OCI-LY7 (cell line): ENCODE results near the gene COPRS.

ENCODE experiments used
- EZH2phosphoT487 ChIP-seq: fragments of 200-600 bp; sonication (generic); IDR thresholded peaks from 2 replicates; pipeline ENCODE4 v1.6.1; 2018; ENCODE audit warnings: low read depth, borderline replicate concordance, mild to moderate bottlenecking, mixed run types, antibody characterized with exemption, low read length, moderate library complexity, mixed read lengths
- TF ChIP-seq, protein P1 (sequence below): fragments of 200-600 bp; sonication (generic); conservative IDR thresholded peaks from 2 replicates; pipeline ENCODE4 v1.5.1; 2014; ENCODE audit warnings: mild to moderate bottlenecking, antibody characterized with exemption, low read length, moderate library complexity, mixed read lengths

DNA sequence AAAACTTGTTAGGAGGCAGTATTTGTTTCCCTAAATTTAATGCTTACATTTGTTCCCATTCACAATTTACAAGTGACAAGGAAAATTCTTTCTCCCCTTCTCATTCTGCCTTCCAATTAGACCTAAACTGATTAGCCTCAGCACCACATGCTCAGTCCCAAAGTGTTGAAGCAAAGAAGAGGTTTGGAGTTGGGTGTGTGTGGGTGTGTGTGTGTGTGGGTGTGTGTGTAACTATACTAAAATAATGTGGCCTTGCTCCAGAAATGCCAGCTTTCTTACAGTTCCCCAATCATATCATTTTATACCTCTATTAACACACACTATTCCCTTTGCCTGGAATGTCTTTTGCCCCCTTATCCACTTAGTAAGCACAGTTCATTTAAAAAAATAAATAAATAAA lies 49.3 kb upstream of the COPRS start:
- TF ChIP-seq, protein P1, sequence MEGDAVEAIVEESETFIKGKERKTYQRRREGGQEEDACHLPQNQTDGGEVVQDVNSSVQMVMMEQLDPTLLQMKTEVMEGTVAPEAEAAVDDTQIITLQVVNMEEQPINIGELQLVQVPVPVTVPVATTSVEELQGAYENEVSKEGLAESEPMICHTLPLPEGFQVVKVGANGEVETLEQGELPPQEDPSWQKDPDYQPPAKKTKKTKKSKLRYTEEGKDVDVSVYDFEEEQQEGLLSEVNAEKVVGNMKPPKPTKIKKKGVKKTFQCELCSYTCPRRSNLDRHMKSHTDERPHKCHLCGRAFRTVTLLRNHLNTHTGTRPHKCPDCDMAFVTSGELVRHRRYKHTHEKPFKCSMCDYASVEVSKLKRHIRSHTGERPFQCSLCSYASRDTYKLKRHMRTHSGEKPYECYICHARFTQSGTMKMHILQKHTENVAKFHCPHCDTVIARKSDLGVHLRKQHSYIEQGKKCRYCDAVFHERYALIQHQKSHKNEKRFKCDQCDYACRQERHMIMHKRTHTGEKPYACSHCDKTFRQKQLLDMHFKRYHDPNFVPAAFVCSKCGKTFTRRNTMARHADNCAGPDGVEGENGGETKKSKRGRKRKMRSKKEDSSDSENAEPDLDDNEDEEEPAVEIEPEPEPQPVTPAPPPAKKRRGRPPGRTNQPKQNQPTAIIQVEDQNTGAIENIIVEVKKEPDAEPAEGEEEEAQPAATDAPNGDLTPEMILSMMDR: no peak
- no peak for TF ChIP-seq EZH2phosphoT487
